ENCODE results near the gene TGFBR3. TPM values are rescaled to one million over a fixed set of nuclear protein-coding genes. Genes with fewer than 3 reads are reported as not detected.

TGFBR3 gene
- total RNA-seq, 1 experiment from 2014 or later: 4.2 TPM

GRCh38 chr1:91768786-91769725 lies 116.9 kb downstream of the TGFBR3 start (continued):
- TF ChIP-seq HMGXB4 (CRISPR knock-in tag; IDR thresholded peaks at IDR 0.05) (no peak), SMAD3 (CRISPR knock-in tag; IDR thresholded peaks at IDR 0.05; ENCODE audit: borderline replicate concordance) (no peak), CREM (CRISPR knock-in tag; IDR thresholded peaks at IDR 0.05) (no peak), GRHL2 (CRISPR knock-in tag; IDR thresholded peaks at IDR 0.05; ENCODE audit: insufficient replicate concordance, severe bottlenecking) (no peak), USF2 (CRISPR knock-in tag; IDR thresholded peaks at IDR 0.05) (no peak), CREB1 (CRISPR knock-in tag; IDR thresholded peaks at IDR 0.05) (no peak), MXD4 (CRISPR knock-in tag; IDR thresholded peaks at IDR 0.05; ENCODE audit: borderline replicate concordance) (no peak), NR3C1 (CRISPR knock-in tag; conservative IDR thresholded peaks at IDR 0.05; ENCODE audit: low read depth) (no peak), USF1 (CRISPR knock-in tag; IDR thresholded peaks at IDR 0.05) (no peak)

- ChIA-PET POLR2A (no interaction called here), CTCF (no interaction called here)
- TF ChIP-seq FOXK1 (CRISPR knock-in tag; IDR thresholded peaks at IDR 0.05) (no peak), ZNF263 (CRISPR knock-in tag; IDR thresholded peaks at IDR 0.05; ENCODE audit: low read depth) (no peak), FOXP1 (CRISPR knock-in tag; IDR thresholded peaks at IDR 0.05; ENCODE audit: borderline replicate concordance) (no peak), GABPB1 (CRISPR knock-in tag; IDR thresholded peaks at IDR 0.05) (no peak), NR3C1 (CRISPR knock-in tag; conservative IDR thresholded peaks at IDR 0.05; ENCODE audit: low read depth) (no peak), ATF6 (CRISPR knock-in tag; IDR thresholded peaks at IDR 0.05) (no peak), FOXJ3 (CRISPR knock-in tag; IDR thresholded peaks at IDR 0.05; ENCODE audit: borderline replicate concordance) (no peak), MAX (CRISPR knock-in tag; IDR thresholded peaks at IDR 0.05) (no peak), ETV6 (CRISPR knock-in tag; IDR thresholded peaks at IDR 0.05) (no peak), MYBL2 (CRISPR knock-in tag; IDR thresholded peaks at IDR 0.05) (no peak), STAT6 (CRISPR knock-in tag; conservative IDR thresholded peaks at IDR 0.05; ENCODE audit: low read depth) (no peak), CREM (CRISPR knock-in tag; IDR thresholded peaks at IDR 0.05) (no peak), ZBTB21 (CRISPR knock-in tag; IDR thresholded peaks at IDR 0.05; ENCODE audit: borderline replicate concordance) (no peak), ELF4 (CRISPR knock-in tag; IDR thresholded peaks at IDR 0.05; ENCODE audit: low read depth) (no peak)
- H3K4me3 Mint-ChIP-seq: no peak overlapping the region
- no peaks in the 10 kb centered on the region for H3K27me3 Mint-ChIP-seq (ENCODE audit: low read depth)
- no peaks in the 10 kb centered on the region for H3K36me3 Mint-ChIP-seq
- ATAC-seq (no peak), DNase-seq (ENCODE audit: low spot score) (no peak)
- peaks cover 32% of the 10 kb centered on the region for H3K4me1 Mint-ChIP-seq
- no peak overlapping the region for H3K27ac Mint-ChIP-seq
- H3K9me3 Mint-ChIP-seq: no peaks in the 10 kb centered on the region
Measured at GRCh38 chr1:91768120-91768519, 117.8 kb downstream of the TGFBR3 start.
